ENCODE measurements around the gene DIDO1. TPM values are rescaled to one million over a fixed set of nuclear protein-coding genes. Genes with fewer than 3 reads are reported as not detected.

DIDO1 gene
- total and polyA plus RNA-seq, 9 of the 15 experiments (the other 6 are each of a cell fraction or from before 2014, with no cell fraction given) = 4.4 to 46.8 (median 31.2) TPM

DNA sequence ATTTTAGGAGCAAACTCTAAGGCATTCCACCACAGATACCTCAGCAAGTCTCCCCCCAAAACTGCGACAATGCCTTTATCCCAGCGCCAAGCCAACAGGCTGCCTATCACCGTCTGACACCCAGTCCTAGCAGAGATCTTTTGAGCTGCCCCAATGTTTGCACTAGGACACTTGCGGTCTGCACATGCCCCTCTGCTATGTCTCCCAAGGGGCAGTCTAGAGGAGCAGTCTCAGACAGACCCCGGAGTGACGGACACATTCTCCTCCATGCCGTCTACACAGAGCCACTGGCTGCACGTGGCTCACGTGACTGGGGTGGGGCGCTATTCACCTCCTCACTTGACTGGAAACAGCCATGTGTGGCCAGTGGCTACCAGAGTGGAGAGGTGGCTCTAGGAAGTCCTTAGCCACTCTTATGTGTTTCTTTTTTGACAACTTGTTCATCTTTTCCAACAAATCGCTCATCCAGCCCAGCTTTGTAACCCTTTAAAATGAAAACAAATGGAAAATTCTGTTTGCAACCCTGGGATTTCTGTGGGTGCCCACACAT is 16.0 kb downstream of the DIDO1 start:
- POLR2A ChIA-PET = interaction anchor here (0.6 to 6.5 kb wide), 3 partner anchors 12 to 84 kb away, joined by 4 to 45 read pairs (median 4); partner anchors contain the start of gene DIDO1
- Histone ChIP-seq H3K9me3 (replicated peaks; ENCODE audit: control insufficient read depth, insufficient read depth, low read depth, low read length) (no peaks in the 10 kb centered on the region), H3K9me1 (ENCODE audit: control insufficient read depth, insufficient read depth, low read length) (peaks cover 5% of the 10 kb centered on the region), H3K27me3 (ENCODE audit: control insufficient read depth in 2 of 2, insufficient read depth in 2 of 2, low read length in 2 of 2) (no peaks in the 10 kb centered on the region), H3K27ac (ENCODE audit: extremely low read depth, low read depth, low read length) (no peak overlapping the region), H3K4me1 (replicated peaks in 1 of 2; ENCODE audit: control insufficient read depth in 2 of 2, insufficient read depth in 2 of 2, low read length in 2 of 2) (peaks cover 5% of the 10 kb centered on the region in 2 experiments; a peak in 3 of 5 replicates), H4K20me1 (replicated peaks; ENCODE audit: control insufficient read depth, insufficient read depth, low read length) (peaks cover 27% of the 10 kb centered on the region), H3K4me2 (ENCODE audit: insufficient read depth, low read length) (no peak overlapping the region), H3K9ac (ENCODE audit: insufficient read depth in 1 of 2, low read depth in 2 of 2, low read length in 2 of 2) (no peak overlapping the region), H3K79me2 (ENCODE audit: control insufficient read depth, insufficient read depth, low read length) (peaks cover 68% of the 10 kb centered on the region), H2AFZ (ENCODE audit: low read depth, low read length) (no peak overlapping the region), H3K4me3 (no peak overlapping the region), H3K36me3 (ENCODE audit: control insufficient read depth, insufficient read depth, low read length) (peaks cover 92% of the 10 kb centered on the region)
- no peak for FAIRE-seq
- in situ Hi-C loops (cut with MboI) (no loop called here), intact Hi-C loops (cut with micrococcal nuclease) (no loop called here)
- no peak for DNase-seq (ENCODE audit: extremely low read depth in 1 of 4, low spot score in 3 of 4)
- ATAC-seq = no peak
- no peak for TF ChIP-seq YY1 (IDR thresholded peaks at IDR 0.05; ENCODE audit: borderline replicate concordance in 1 of 3, control insufficient read depth in 1 of 3, extremely low read depth in 1 of 3, insufficient read depth in 3 of 3, insufficient read length in 1 of 3, insufficient replicate concordance in 2 of 3, low read depth in 1 of 3, low read length in 2 of 3)
- no peak for TF ChIP-seq SMC3 (conservative IDR thresholded peaks at IDR 0.05; ENCODE audit: insufficient read depth, low read depth, low read length)
- no peak for TF ChIP-seq ZNF282 (CRISPR knock-in tag; IDR thresholded peaks at IDR 0.05)
- no peak for TF ChIP-seq NRF1 (conservative IDR thresholded peaks at IDR 0.05 in 1 of 2, IDR thresholded peaks at IDR 0.05 in 1 of 2)
- TF ChIP-seq CHCHD3 (CRISPR knock-in tag; IDR thresholded peaks at IDR 0.05) = no peak
- TF ChIP-seq EHMT2 (IDR thresholded peaks at IDR 0.05) = no peak
- TF ChIP-seq ZFX (CRISPR knock-in tag; IDR thresholded peaks at IDR 0.05) = no peak
- TF ChIP-seq ADNP (tag; IDR thresholded peaks at IDR 0.05) = no peak
- TF ChIP-seq ZBTB11 (CRISPR knock-in tag; IDR thresholded peaks at IDR 0.05) = no peak
- BruUV-seq (replicated peaks) = no TSS peak
- CTCF ChIA-PET (ENCODE audit: low intra/inter-chr PET ratio) = no interaction called here
- 94% methylated on average over 11 of the region's 11 CpGs for WGBS (ENCODE audit: insufficient coverage, low coverage, missing lambda C conversion rate)

Measured in K562 (cell line).